GM18868 (cell line): Measurements from ENCODE around the gene NCMAP.

Source experiments
- ATAC-seq: cut with Tn5 transposase; IDR thresholded peaks from one replicate; pipeline ENCODE4 v1.9.1; 2021; ENCODE audit warnings: mild to moderate bottlenecking, moderate library complexity; ENCODE audit not compliant: unreplicated experiment

The NCMAP gene

DNA sequence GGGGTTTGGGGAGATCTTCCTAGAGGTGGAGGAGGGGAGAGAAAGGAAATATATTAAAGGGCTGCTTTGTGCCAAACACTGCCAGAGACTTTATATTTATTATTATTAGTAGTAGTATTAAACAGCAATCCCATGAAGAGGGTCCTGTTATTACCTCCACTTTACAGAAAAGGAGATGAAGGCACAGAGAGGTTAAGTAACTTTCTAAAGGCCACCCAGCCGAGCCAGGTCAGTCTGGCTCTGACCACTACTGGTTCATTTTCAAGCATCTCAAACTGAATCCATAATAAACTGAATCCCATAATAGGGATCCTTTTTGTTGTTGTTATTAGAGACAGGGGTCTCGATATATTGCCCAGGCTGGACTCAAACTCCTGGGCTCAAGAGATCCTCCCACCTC is 12.6 kb downstream of the NCMAP start:
- ATAC-seq = no peak

DNA sequence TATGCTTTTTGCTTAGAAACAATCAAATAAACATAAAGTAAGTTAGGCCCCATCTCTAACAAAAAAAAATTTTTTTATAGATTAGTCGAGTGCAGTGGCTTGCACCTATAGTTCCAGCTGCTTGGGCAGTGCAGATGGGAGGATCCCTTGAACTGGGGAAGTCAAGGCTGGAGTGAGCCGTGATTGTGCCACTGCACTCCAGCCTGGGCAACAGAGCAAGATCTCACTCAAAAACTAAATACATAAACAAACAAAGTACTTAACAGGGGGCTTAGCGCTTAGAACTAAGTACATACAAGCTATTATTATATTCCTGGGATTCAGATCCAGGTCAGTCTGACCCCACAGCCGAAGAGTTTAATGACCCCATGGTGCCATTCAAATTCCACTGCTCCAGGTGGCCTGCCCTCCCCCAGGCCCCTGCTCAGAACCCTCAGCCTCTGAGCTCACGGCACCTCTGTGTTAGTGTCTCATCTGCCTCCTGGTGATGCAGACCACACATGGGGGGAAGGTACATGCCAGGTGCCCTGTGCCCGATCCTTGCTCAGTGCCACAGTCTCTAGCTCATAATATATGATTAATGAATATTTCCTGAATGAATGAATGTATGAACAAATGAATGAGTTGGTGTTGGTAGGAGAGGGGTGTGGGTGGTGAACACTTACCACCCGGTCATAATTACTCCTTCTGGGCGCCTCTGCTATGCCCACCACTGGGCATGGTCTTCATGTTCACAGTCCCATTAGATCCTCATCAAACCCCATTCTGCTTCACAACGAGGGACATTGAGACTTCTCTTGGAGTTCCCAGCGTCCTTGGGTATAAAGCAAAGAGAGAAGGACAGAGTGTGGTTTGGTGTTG is 14.6 kb downstream of the NCMAP start:
- ATAC-seq = no peak

DNA sequence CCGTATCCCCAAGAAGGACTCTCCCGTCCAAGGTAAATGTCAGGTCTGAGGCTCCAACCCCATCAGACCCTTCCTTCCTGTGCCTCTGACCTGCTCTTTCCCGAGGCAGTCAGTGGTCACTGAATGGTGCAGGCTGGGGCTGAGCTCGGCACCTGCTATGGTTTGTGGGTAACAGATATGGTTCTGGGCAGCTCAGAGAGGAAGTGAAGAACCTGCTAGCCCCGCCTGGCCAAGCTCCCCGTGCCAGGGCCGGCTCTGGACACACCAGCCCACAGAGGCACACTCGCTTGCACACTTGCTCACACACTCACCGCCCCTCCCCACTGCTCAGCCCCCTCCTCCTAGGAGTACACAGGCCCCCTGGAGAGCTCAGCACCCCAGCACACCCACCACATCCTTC is 16.4 kb downstream of the NCMAP start:
- ATAC-seq = no peak

DNA sequence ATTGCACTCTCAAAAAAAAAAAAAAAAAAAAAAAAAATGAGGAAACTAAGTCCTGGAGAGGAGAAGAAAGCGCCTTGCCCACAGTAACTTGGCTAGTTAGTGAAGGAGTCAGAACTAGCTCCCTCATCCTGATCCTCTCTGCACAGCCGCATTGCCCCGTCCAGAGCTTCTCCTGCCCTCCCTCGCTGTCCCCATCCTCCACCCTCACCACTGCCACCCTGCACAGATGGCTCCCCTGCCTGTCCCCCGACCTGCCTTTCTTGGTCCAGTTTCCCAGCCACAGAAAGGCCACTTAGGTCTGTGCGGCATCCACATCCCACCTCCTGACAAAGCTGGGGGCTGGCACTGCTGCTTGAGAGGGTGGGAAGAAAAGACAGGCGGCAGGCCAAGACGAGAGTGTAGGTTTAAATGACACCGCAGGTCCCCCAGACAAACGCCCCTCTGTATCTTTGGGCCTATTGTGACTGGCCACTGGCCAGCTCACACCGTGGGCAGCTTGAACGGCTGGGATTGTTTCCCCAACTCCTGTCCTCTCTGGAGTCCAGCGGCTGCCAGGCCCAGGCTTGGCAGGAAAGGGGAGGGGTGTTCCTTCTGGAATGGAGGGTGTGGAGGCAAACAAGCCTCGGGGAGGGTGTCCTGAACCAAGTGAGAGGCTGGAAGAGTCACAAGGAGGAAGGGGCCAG is 20.2 kb downstream of the NCMAP start:
- no peak for ATAC-seq

DNA sequence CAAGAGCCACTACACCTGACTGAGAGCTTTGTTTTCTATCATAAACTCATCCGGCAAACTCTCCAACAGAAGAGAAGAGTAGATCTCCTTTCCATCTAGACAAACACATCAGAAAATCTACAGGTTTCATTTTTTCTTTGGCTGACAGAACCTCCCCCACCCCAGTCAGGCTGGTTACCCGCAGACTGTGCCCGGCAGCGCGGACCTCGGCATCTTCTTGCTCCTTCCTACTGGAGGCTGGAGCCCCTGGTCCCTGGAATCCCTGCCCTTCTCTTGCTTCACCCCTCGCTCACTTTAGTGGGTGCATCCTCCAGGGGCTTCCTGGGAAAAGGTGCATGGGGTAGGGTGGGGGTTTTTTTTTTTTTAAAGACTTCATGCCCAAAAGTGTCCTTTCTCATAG is 23.0 kb downstream of the NCMAP start:
- no peak for ATAC-seq

DNA sequence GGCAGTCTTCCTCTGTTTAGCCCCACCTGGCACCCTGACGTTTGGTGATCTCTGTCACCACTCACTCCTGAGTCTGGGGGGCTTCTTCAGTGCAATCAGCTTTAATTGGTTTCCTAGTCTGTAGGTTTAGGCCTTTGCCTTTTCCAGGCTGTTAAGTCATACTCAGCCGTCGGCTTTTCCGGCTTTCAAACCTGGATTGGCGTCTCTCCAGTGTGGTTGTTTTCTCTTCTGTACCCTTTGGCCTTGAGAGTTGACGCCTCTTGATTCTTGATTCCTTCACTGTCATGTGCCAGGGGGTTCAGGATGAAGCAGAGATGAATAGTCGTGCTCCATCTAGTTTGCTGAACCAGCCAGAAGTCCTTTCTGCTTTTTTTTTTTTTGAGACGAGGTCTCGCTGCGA is 24.9 kb downstream of the NCMAP start:
- no peak for ATAC-seq

DNA sequence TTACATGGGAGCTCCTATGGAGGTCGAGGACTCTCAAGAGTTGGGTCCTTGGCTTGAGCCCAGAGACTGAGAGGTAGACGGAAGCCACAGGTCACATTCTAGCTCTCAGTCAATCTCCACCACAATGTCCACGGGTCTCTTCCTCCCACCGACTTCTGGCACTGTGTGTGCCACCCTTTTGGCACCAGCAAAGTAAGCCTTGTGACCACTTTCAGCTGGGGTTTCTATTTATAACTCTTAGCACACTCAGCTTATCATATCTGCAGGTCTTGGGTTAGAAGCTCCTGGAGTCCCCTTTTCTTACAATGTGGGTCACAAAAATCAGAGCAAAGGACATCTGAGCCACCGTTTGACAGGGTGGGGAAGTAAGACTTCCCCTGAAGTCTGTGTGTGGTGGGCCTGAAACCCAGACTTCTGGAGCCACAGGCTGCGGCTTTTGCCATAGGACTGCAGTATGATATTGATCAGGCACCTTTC is 28.3 kb downstream of the NCMAP start:
- ATAC-seq = no peak

GRCh38 chr1:24586119-24586518 is 30.2 kb downstream of the NCMAP start:
- no peak for ATAC-seq

- ATAC-seq = no peak
Observed at GRCh38 chr1:24586970-24587820, 31.3 kb downstream of the NCMAP start.

GRCh38 chr1:24588573-24588972 is 32.7 kb downstream of the NCMAP start:
- ATAC-seq = no peak

DNA sequence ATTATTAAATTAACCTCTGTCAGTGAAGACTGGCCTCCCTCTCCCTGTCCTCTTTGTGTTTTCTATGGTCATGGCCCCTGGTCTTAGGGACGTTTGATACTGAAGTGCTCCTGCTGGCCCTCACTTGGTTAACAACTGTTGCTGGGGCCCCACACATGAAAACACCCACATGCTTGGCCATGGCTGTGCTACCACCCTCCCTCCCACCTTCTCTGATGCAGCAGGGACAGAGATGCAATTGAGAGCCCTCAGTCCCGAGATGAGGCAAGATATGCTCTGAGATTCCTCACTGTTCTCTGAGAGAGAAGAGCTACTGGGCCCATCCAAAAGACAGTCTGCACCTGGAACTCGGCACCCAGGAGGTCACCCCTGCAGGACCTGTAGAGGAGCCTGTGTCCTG is 33.3 kb downstream of the NCMAP start:
- no peak for ATAC-seq

- ATAC-seq = no peak
Observed at GRCh38 chr1:24591781-24592180, 35.9 kb downstream of the NCMAP start.

DNA sequence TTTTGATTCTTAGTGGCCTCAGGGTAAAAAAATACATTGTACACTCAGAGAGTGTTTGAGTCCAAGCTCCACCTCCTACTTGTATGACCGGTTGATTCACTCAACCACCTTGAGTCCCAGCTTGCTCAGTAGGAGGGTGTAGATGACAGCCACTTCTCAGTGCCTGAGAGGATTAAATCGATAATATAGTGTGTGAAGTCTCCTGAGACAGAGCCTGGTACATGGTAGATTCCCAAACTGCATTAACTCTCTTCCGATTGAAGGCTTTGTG is 38.4 kb downstream of the NCMAP start:
- no peak for ATAC-seq

DNA sequence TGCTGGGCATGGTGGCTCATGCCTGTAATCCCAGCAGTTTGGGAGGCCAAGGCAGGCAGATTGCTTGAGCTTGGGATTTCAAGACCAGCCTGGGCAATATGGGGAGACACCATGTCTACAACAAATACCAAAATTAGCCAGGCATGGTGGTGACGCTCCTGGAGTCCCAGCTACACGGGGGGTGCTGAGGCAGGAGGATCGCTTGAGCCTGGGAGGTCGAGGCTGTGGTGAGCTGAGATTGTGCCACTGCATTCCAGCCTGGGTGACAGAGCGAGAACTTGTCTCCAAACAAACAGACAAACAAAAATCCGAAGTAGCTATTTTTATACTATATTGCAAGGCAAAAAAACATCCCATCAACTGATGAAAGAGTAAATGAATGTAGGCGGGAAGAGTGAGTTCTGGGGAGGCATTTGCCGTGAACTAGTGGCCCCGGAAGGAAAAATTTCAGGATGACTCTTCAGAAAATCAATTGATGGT is 40.6 kb downstream of the NCMAP start:
- no peak for ATAC-seq

DNA sequence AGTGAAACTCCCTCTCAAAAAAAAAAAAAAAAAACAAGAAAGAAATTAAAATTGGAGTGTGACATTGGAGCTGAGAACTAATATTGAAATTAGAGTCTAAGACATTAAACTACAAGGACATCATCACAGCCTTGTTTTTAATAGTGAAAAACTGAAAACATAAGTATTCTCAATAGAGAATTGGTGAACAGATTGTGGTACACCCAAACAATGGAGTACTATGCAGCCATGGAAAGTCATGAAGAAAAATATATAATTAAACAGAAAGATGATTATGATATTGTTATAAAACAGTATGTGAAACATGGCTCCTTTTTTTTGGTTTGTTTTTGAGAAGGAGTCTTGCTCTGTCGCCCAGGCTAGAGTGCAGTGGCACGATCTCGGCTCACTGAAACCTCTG is 43.4 kb downstream of the NCMAP start:
- no peak for ATAC-seq

DNA sequence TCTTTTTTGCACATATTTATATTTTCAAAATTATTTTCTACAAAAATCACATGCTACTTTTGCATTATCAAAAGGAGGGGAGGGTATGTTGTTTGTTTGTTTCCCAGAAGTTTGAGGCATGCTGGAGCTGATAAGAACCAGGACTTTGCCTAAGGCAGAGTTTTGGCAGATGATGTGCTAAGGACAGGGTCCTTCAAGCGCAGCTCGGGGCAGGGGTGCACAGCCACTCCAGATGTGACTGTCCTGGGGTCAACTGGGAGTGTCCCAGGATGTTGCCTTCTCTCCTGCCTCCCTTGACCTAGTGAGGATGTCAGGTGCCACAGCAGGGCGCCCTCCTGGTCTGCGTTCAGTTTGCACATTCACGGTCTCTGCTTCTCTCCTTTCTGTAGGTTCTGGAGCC is 44.7 kb downstream of the NCMAP start:
- ATAC-seq = no peak

- no peak for ATAC-seq
Observed at GRCh38 chr1:24605534-24606295, 49.8 kb downstream of the NCMAP start.

- ATAC-seq = no peak
Observed at GRCh38 chr1:24606296-24606605, 50.4 kb downstream of the NCMAP start.

DNA sequence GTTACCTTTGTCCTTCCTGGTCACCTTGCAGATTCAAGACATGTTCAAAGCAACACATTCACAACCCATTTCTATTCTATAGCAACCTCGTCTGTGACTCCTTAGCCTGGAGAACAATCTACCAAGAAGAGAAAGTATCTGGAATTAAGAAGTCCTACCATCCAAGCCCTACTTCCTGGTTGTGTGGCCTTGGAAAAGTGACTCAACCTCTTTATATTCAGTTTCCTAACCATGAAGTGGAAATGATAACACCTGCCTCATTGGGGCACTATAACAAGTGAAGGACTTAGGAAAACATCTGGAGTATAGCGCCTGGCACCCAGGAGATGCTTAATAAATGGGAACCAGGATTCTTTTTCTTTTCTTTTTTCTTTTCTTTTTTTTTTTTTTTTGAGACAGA is 50.7 kb downstream of the NCMAP start:
- ATAC-seq = no peak

- ATAC-seq = no peak
Observed at GRCh38 chr1:24609949-24610517, 54.1 kb downstream of the NCMAP start.

GRCh38 chr1:24619376-24619775 is 63.5 kb downstream of the NCMAP start:
- ATAC-seq = no peak
